ENCODE results near the gene OR2A12. TPM values are rescaled to one million over a fixed set of nuclear protein-coding genes. Genes with fewer than 3 reads are reported as not detected.

The OR2A12 gene
- total RNA-seq = not detected

- no peak for DNase-seq (ENCODE audit: low spot score in 2 of 2)
- WGBS = 85% methylated on average over 2 of the region's 2 CpGs
These were observed at the start of gene OR2A12 for GRCh38 chr7:144085978-144086377. TSS of gene OR2A12 (plus strand) at chr7:144086278. CDS start at chr7:144095108, 8,830 bp downstream.

GRCh38 chr7:144036302-144036885 lies 49.7 kb upstream of the OR2A12 start:
- TF ChIP-seq CTCF (IDR thresholded peaks at IDR 0.05) (no peak), POLR2AphosphoS5 (IDR thresholded peaks at IDR 0.05) (no peak), POLR2A (IDR thresholded peaks at IDR 0.05) (no peak), EP300 (IDR thresholded peaks at IDR 0.05) (no peak)
- Histone ChIP-seq H3K4me3 (no peak overlapping the region), H3K27ac (no peak overlapping the region), H3K4me1 (no peaks in the 10 kb centered on the region), H3K36me3 (no peaks in the 10 kb centered on the region), H3K27me3 (no peaks in the 10 kb centered on the region), H3K9me3 (no peaks in the 10 kb centered on the region)
- 47% methylated on average over 1 of the region's 1 CpG for WGBS
- no peak for DNase-seq (ENCODE audit: low spot score in 2 of 2)

More at GRCh38 chr7:144085978-144086377, at the start of gene OR2A12:
- TF ChIP-seq CTCF (IDR thresholded peaks at IDR 0.05) = no peak
- no peak for TF ChIP-seq EP300 (IDR thresholded peaks at IDR 0.05)
- TF ChIP-seq POLR2AphosphoS5 (IDR thresholded peaks at IDR 0.05) = no peak
- no peak for TF ChIP-seq POLR2A (IDR thresholded peaks at IDR 0.05)
- Histone ChIP-seq H3K4me1 (no peaks in the 10 kb centered on the region), H3K27me3 (no peaks in the 10 kb centered on the region), H3K27ac (no peak within 1 kb of the TSS), H3K4me3 (no peak within 1 kb of the TSS), H3K36me3 (no peaks in the 10 kb centered on the region), H3K9me3 (no peaks in the 10 kb centered on the region)

GRCh38 chr7:144037414-144038035 lies 48.6 kb upstream of the OR2A12 start:
- Histone ChIP-seq H3K36me3 (no peaks in the 10 kb centered on the region), H3K4me1 (no peaks in the 10 kb centered on the region), H3K27ac (no peak overlapping the region), H3K4me3 (no peak overlapping the region), H3K27me3 (no peaks in the 10 kb centered on the region), H3K9me3 (no peaks in the 10 kb centered on the region)
- no peak for DNase-seq (ENCODE audit: low spot score in 2 of 2)
- whole genome bisulfite sequencing = 59% methylated on average over 1 of the region's 1 CpG
- TF ChIP-seq POLR2AphosphoS5 (IDR thresholded peaks at IDR 0.05) (no peak), CTCF (IDR thresholded peaks at IDR 0.05) (no peak), EP300 (IDR thresholded peaks at IDR 0.05) (no peak)

- Histone ChIP-seq H3K4me3 (no peak overlapping the region), H3K9me3 (no peaks in the 10 kb centered on the region), H3K27me3 (no peaks in the 10 kb centered on the region), H3K4me1 (no peaks in the 10 kb centered on the region), H3K27ac (no peak overlapping the region), H3K36me3 (no peaks in the 10 kb centered on the region)
- no peak for DNase-seq (ENCODE audit: low spot score in 2 of 2)
- TF ChIP-seq POLR2A (IDR thresholded peaks at IDR 0.05) = no peak
- no peak for TF ChIP-seq CTCF (IDR thresholded peaks at IDR 0.05)
- 72% methylated on average over 4 of the region's 4 CpGs for WGBS
These were observed 47.2 kb upstream of the OR2A12 start for GRCh38 chr7:144038887-144039286.

GRCh38 chr7:144048648-144049047 lies 37.4 kb upstream of the OR2A12 start, which contains the start of gene OR2A5:
TSS of gene OR2A5 (plus strand) at chr7:144048948. CDS start at chr7:144050402, 1,454 bp downstream.
- Histone ChIP-seq H3K27ac (no peak within 1 kb of the TSS), H3K4me3 (no peak within 1 kb of the TSS), H3K4me1 (no peaks in the 10 kb centered on the region), H3K9me3 (no peaks in the 10 kb centered on the region), H3K27me3 (no peaks in the 10 kb centered on the region), H3K36me3 (no peaks in the 10 kb centered on the region)
- WGBS = 67% methylated on average over 1 of the region's 1 CpG
- TF ChIP-seq EP300 (IDR thresholded peaks at IDR 0.05) = no peak
- TF ChIP-seq CTCF (IDR thresholded peaks at IDR 0.05) = no peak
- no peak for TF ChIP-seq POLR2A (IDR thresholded peaks at IDR 0.05)
- no peak for TF ChIP-seq POLR2AphosphoS5 (IDR thresholded peaks at IDR 0.05)
- DNase-seq (ENCODE audit: low spot score in 2 of 2) = no peak
